HEK293 (cell line): ENCODE measurements around the gene CDH12.

Experiments used
- CTCF ChIA-PET: fragments of 350-600 bp; formaldehyde crosslinking; extraction: SDS; loops from one replicate; lab custom pipeline; 2021; ENCODE audit warnings: antibody characterized with exemption; lab: Yijun Ruan, JAX
- POLR2A ChIA-PET: fragments of 300-600 bp; formaldehyde crosslinking; extraction: SDS; loops from one replicate; lab custom pipeline; 2020; ENCODE audit warnings: antibody characterized with exemption, inconsistent platforms; lab: Yijun Ruan, JAX
- H3K27ac ChIP-seq: fragments of 200-500 bp; sonication (Bioruptor generic); 2 replicates; pipeline ENCODE4 v1.5.1; 2014; ENCODE audit warnings: low read depth, low read length, control low read depth, inconsistent platforms; ENCODE audit errors: extremely low read depth
- H3K36me3 ChIP-seq, 2 experiments: fragments of 200-500 bp in 1 of 2; sonication (Bioruptor generic) in 1 of 2; 1 replicate in 1 of 2; 2 replicates in 1 of 2; pipeline ENCODE4 v1.5.1; 2014 to 2017; ENCODE audit warnings: inconsistent platforms in 2 of 2, low read length in 2 of 2; ENCODE audit not compliant: control insufficient read depth in 2 of 2, insufficient read depth in 1 of 2
- H3K4me1 ChIP-seq: fragments of 200-500 bp; sonication (Bioruptor generic); 2 replicates; pipeline ENCODE4 v1.5.1; 2014; ENCODE audit warnings: mild to moderate bottlenecking, low read length, inconsistent platforms; ENCODE audit not compliant: control insufficient read depth, insufficient read depth
- H3K4me3 ChIP-seq: 2 replicates; pipeline ENCODE4 v1.5.1; 2011; ENCODE audit warnings: low read depth, mild to moderate bottlenecking, control low read depth, low read length, moderate library complexity
- H3K9me3 ChIP-seq: fragments of 200-500 bp; sonication (Bioruptor generic); 2 replicates; pipeline ENCODE4 v1.5.1; 2014; ENCODE audit warnings: low read depth, low read length, inconsistent platforms; ENCODE audit not compliant: control insufficient read depth, insufficient read depth
- GLIS1 ChIP-seq: fragments of 450-650 bp; formaldehyde crosslinking; IDR thresholded peaks from 2 replicates; pipeline ENCODE4 v1.5.1; 2016; ENCODE audit warnings: missing biosample characterization, missing genetic modification characterization
- INSM2 ChIP-seq: fragments of 450-650 bp; formaldehyde crosslinking; IDR thresholded peaks from 2 replicates; pipeline ENCODE4 v1.5.1; 2016; ENCODE audit warnings: missing biosample characterization, missing genetic modification characterization
- KLF1 ChIP-seq: fragments of 450-650 bp; formaldehyde crosslinking; IDR thresholded peaks from 2 replicates; pipeline ENCODE4 v1.5.1; 2016; ENCODE audit warnings: missing biosample characterization, missing genetic modification characterization
- MYNN ChIP-seq: fragments of 450-650 bp; formaldehyde crosslinking; IDR thresholded peaks from 2 replicates; pipeline ENCODE4 v1.5.1; 2016; ENCODE audit warnings: missing biosample characterization, missing genetic modification characterization, borderline replicate concordance
- TCF7L2 ChIP-seq: IDR thresholded peaks from 2 replicates; pipeline ENCODE4 v1.6.1; 2011; ENCODE audit warnings: low read depth, mild to moderate bottlenecking, inconsistent platforms, low read length, moderate library complexity, borderline replicate concordance
- ZBTB48 ChIP-seq: fragments of 450-650 bp; formaldehyde crosslinking; IDR thresholded peaks from 2 replicates; pipeline ENCODE4 v1.5.1; 2016; ENCODE audit warnings: missing biosample characterization, missing genetic modification characterization
- ZNF140 ChIP-seq: fragments of 450-650 bp; formaldehyde crosslinking; IDR thresholded peaks from 2 replicates; pipeline ENCODE4 v1.5.1; 2016; ENCODE audit warnings: missing biosample characterization, missing genetic modification characterization
- ZNF169 ChIP-seq: fragments of 450-650 bp; formaldehyde crosslinking; IDR thresholded peaks from 2 replicates; pipeline ENCODE4 v1.5.1; 2016; ENCODE audit warnings: missing biosample characterization, missing genetic modification characterization
- ZNF211 ChIP-seq: fragments of 450-650 bp; formaldehyde crosslinking; IDR thresholded peaks from 2 replicates; pipeline ENCODE4 v1.5.1; 2016; ENCODE audit warnings: low read depth, missing biosample characterization, missing genetic modification characterization
- ZNF239 ChIP-seq: fragments of 450-650 bp; formaldehyde crosslinking; IDR thresholded peaks from 2 replicates; pipeline ENCODE4 v1.5.1; 2016; ENCODE audit warnings: missing biosample characterization, missing genetic modification characterization
- ZNF311 ChIP-seq: fragments of 450-650 bp; formaldehyde crosslinking; IDR thresholded peaks from 2 replicates; pipeline ENCODE4 v1.5.1; 2017; ENCODE audit warnings: missing biosample characterization, missing genetic modification characterization, borderline replicate concordance
- ZNF362 ChIP-seq: fragments of 450-650 bp; formaldehyde crosslinking; IDR thresholded peaks from 2 replicates; pipeline ENCODE4 v1.5.1; 2016; ENCODE audit warnings: missing biosample characterization, missing genetic modification characterization
- ZNF416 ChIP-seq: fragments of 450-650 bp; formaldehyde crosslinking; IDR thresholded peaks from 2 replicates; pipeline ENCODE4 v1.5.1; 2016; ENCODE audit warnings: missing biosample characterization, missing genetic modification characterization
- ZNF544 ChIP-seq: fragments of 450-650 bp; formaldehyde crosslinking; IDR thresholded peaks from 2 replicates; pipeline ENCODE4 v1.5.0; 2017; ENCODE audit warnings: missing biosample characterization, missing genetic modification characterization
- ZNF555 ChIP-seq: fragments of 450-650 bp; formaldehyde crosslinking; conservative IDR thresholded peaks from 2 replicates; pipeline ENCODE4 v1.5.1; 2017; ENCODE audit warnings: missing biosample characterization, mild to moderate bottlenecking, missing genetic modification characterization, inconsistent platforms
- ZNF660 ChIP-seq: fragments of 450-650 bp; IDR thresholded peaks from 2 replicates; pipeline ENCODE4 v1.5.1; 2018; ENCODE audit warnings: missing biosample characterization, mild to moderate bottlenecking, missing genetic modification characterization
- ZNF76 ChIP-seq: fragments of 450-650 bp; formaldehyde crosslinking; IDR thresholded peaks from 2 replicates; pipeline ENCODE4; 2016; ENCODE audit warnings: low read depth, missing biosample characterization, missing genetic modification characterization, borderline replicate concordance
- ZNF768 ChIP-seq: fragments of 450-650 bp; formaldehyde crosslinking; IDR thresholded peaks from 2 replicates; pipeline ENCODE4 v1.5.1; 2018; ENCODE audit warnings: missing biosample characterization, mild to moderate bottlenecking, missing genetic modification characterization
- ZSCAN18 ChIP-seq: fragments of 450-650 bp; formaldehyde crosslinking; IDR thresholded peaks from 2 replicates; pipeline ENCODE4 v1.5.1; 2016; ENCODE audit warnings: missing biosample characterization, missing genetic modification characterization
- ZSCAN23 ChIP-seq: fragments of 450-650 bp; formaldehyde crosslinking; IDR thresholded peaks from 2 replicates; pipeline ENCODE4 v1.5.1; 2016; ENCODE audit warnings: missing biosample characterization, missing genetic modification characterization
- TF ChIP-seq, protein P1 (sequence below): fragments of 450-650 bp; formaldehyde crosslinking; IDR thresholded peaks from 2 replicates; pipeline ENCODE4 v1.5.1; 2016; ENCODE audit warnings: missing biosample characterization, missing genetic modification characterization
- TF ChIP-seq, protein P2 (sequence below): fragments of 450-650 bp; formaldehyde crosslinking; IDR thresholded peaks from 2 replicates; pipeline ENCODE4 v1.5.1; 2017; ENCODE audit warnings: missing biosample characterization, missing genetic modification characterization

Gene CDH12

GRCh38 chr5:21809611-21810010 lies 1043.5 kb downstream of the CDH12 start:
- H3K27ac ChIP-seq: no peak overlapping the region
- POLR2A ChIA-PET: no interaction called here
- no peak for TF ChIP-seq ZNF140
- no peak for TF ChIP-seq ZNF768 (tag by site-specific recombination)
- TF ChIP-seq ZNF311 (tag by site-specific recombination): no peak
- no peak for TF ChIP-seq ZNF211 (tag by site-specific recombination)
- TF ChIP-seq ZNF362: no peak
- no peak for TF ChIP-seq ZNF76 (tag by site-specific recombination)
- no peak for TF ChIP-seq INSM2
- no peak for TF ChIP-seq ZNF239 (tag by site-specific recombination)
- no peak for TF ChIP-seq ZSCAN18 (tag by site-specific recombination)
- no peak for TF ChIP-seq KLF1 (tag by site-specific recombination)
- TF ChIP-seq, all 188 proteins: peak for 0
- Histone ChIP-seq H3K9me3 (no peaks in the 10 kb centered on the region), H3K4me3 (no peak overlapping the region), H3K4me1 (no peaks in the 10 kb centered on the region), H3K36me3 (no peaks in the 10 kb centered on the region)
- CTCF ChIA-PET: interaction anchor here (0.8 kb wide), 1 partner anchor 39 kb away, joined by 4 read pairs; no protein-coding TSS in a partner anchor

- ChIA-PET POLR2A (no interaction called here), CTCF (interaction anchor here (0.6 kb wide), 1 partner anchor 632 kb away, joined by 3 read pairs; no protein-coding TSS in a partner anchor)
- Histone ChIP-seq H3K4me3 (no peak overlapping the region), H3K27ac (no peak overlapping the region), H3K36me3 (no peaks in the 10 kb centered on the region), H3K4me1 (no peaks in the 10 kb centered on the region), H3K9me3 (no peaks in the 10 kb centered on the region)
- TF ChIP-seq ZBTB48: no peak
- TF ChIP-seq ZSCAN23 (tag by site-specific recombination): no peak
- TF ChIP-seq, protein P1, sequence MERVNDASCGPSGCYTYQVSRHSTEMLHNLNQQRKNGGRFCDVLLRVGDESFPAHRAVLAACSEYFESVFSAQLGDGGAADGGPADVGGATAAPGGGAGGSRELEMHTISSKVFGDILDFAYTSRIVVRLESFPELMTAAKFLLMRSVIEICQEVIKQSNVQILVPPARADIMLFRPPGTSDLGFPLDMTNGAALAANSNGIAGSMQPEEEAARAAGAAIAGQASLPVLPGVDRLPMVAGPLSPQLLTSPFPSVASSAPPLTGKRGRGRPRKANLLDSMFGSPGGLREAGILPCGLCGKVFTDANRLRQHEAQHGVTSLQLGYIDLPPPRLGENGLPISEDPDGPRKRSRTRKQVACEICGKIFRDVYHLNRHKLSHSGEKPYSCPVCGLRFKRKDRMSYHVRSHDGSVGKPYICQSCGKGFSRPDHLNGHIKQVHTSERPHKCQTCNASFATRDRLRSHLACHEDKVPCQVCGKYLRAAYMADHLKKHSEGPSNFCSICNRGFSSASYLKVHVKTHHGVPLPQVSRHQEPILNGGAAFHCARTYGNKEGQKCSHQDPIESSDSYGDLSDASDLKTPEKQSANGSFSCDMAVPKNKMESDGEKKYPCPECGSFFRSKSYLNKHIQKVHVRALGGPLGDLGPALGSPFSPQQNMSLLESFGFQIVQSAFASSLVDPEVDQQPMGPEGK (tag by site-specific recombination): no peak
- no peak for TF ChIP-seq ZNF169 (tag by site-specific recombination)
- no peak for TF ChIP-seq GLIS1 (tag by site-specific recombination)
- TF ChIP-seq ZSCAN18 (tag by site-specific recombination): no peak
- TF ChIP-seq ZNF660 (tag by site-specific recombination): no peak
- TF ChIP-seq MYNN (tag by site-specific recombination): no peak
- TF ChIP-seq ZNF555 (tag by site-specific recombination): no peak
- TF ChIP-seq TCF7L2: no peak
- no peak for TF ChIP-seq ZNF416 (tag by site-specific recombination)
- TF ChIP-seq ZNF544: no peak
- TF ChIP-seq, protein P2, sequence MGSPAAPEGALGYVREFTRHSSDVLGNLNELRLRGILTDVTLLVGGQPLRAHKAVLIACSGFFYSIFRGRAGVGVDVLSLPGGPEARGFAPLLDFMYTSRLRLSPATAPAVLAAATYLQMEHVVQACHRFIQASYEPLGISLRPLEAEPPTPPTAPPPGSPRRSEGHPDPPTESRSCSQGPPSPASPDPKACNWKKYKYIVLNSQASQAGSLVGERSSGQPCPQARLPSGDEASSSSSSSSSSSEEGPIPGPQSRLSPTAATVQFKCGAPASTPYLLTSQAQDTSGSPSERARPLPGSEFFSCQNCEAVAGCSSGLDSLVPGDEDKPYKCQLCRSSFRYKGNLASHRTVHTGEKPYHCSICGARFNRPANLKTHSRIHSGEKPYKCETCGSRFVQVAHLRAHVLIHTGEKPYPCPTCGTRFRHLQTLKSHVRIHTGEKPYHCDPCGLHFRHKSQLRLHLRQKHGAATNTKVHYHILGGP (tag by site-specific recombination): no peak
These were observed 1045.2 kb downstream of the CDH12 start for GRCh38 chr5:21807953-21808352.
